Measurements from ENCODE around the gene DVL1. TPM values are rescaled to one million over a fixed set of nuclear protein-coding genes. Genes with fewer than 3 reads are reported as not detected.

The DVL1 gene
- total RNA-seq, 1 experiment from 2014 or later = 71.0 TPM

DNA sequence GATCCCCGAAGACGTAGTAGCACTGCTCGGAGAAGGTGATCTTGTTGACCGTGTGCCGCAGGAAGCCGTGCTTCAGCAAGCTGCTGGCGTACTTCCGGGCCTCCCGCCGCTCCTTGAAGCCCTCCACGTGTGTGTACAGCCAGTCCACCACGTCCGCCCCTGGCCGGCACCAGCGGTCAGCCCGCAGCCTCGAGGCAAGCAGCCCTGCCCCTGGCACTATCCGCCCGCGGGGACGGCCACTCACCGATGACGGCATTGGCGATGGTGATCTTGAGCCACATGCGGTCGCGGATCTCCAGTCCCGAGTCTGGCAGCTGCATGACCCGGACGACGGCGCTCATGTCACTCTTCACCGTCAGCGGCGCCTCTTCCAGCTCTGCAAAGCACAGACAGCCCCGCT, 10.9 kb downstream of the DVL1 start:
- Histone ChIP-seq H3K56ac (ENCODE audit: insufficient read length, low read depth, low read length) (no peak overlapping the region), H3K27me3 (ENCODE audit: insufficient read depth, low read length) (no peaks in the 10 kb centered on the region), H3K9ac (ENCODE audit: extremely low read depth, insufficient read length, low read length) (no peak overlapping the region), H3K79me1 (ENCODE audit: insufficient read depth, low read depth, low read length, poor library complexity, severe bottlenecking) (no peaks in the 10 kb centered on the region), H3K18ac (ENCODE audit: insufficient read length, low read depth, low read length) (no peak overlapping the region), H2BK12ac (ENCODE audit: insufficient read length, low read depth, low read length) (no peak overlapping the region), H3K23ac (ENCODE audit: insufficient read length, low read depth, low read length) (no peak overlapping the region), H2BK5ac (ENCODE audit: insufficient read length, low read length) (no peak overlapping the region), H3K4me1 (ENCODE audit: insufficient read depth, low read length) (no peaks in the 10 kb centered on the region), H3K23me2 (ENCODE audit: insufficient read length, low read depth, low read length, poor library complexity, severe bottlenecking) (no peaks in the 10 kb centered on the region), H4K20me1 (ENCODE audit: control insufficient read depth, insufficient read depth, insufficient read length) (no peaks in the 10 kb centered on the region), H2BK120ac (ENCODE audit: low read depth, low read length, poor library complexity, severe bottlenecking) (no peak overlapping the region), H2AFZ (ENCODE audit: low read length) (no peak overlapping the region), H3K14ac (ENCODE audit: insufficient read depth, low read length) (no peak overlapping the region), H2AK5ac (ENCODE audit: insufficient read length, low read length) (no peak overlapping the region), H4K91ac (ENCODE audit: insufficient read length, low read depth, low read length) (no peak overlapping the region), H4K5ac (ENCODE audit: insufficient read length, low read depth, low read length) (no peak overlapping the region), H2BK15ac (ENCODE audit: low read depth, low read length) (no peak overlapping the region), H3K79me2 (ENCODE audit: insufficient read depth, low read length) (no peaks in the 10 kb centered on the region), H3K9me3 (ENCODE audit: control insufficient read depth, low read depth, low read length) (no peaks in the 10 kb centered on the region), H4K8ac (replicated peaks; ENCODE audit: insufficient read length, low read depth, low read length) (no peak overlapping the region), H3K4me2 (ENCODE audit: insufficient read depth, insufficient read length, low read length) (no peak overlapping the region), H3T11ph (ENCODE audit: low read length) (no peak overlapping the region), H3K27ac (ENCODE audit: insufficient read length, low read depth, low read length) (no peak overlapping the region), H3K4ac (ENCODE audit: low read depth, low read length) (no peak overlapping the region), H2BK20ac (ENCODE audit: low read depth, low read length, poor library complexity, severe bottlenecking) (no peak overlapping the region)
- no peak for TF ChIP-seq CTCF (conservative IDR thresholded peaks at IDR 0.05)
- no CpG with 5 or more reads among the region's 36 CpGs for WGBS (ENCODE audit: extremely low coverage, insufficient read length, low lambda C conversion rate)
- peaks cover 0 to 8% of the 10 kb centered on the region in 2 experiments; a peak in 3 of 5 replicates for H3K9me3 Mint-ChIP-seq
- no peak for DNase-seq
- H3K36me3 Mint-ChIP-seq (ENCODE audit: insufficient read depth in 1 of 3, low read depth in 3 of 3) = peaks cover 21 to 38% (median 31%) of the 10 kb centered on the region in 3 experiments
- H3K4me3 Mint-ChIP-seq = no peak overlapping the region
- no peaks in the 10 kb centered on the region for H3K4me1 Mint-ChIP-seq
- H3K27ac Mint-ChIP-seq = no peak overlapping the region
- H3K27me3 Mint-ChIP-seq (ENCODE audit: low read depth) = no peaks in the 10 kb centered on the region
